Endometrial microvascular endothelial cells (primary cell): ENCODE data around the gene RTL1. TPM values are rescaled to one million over a fixed set of nuclear protein-coding genes. Genes with fewer than 3 reads are reported as not detected.

Experiments used
- in situ Hi-C: cut with HindIII; loops from 2 replicates; pipeline ENCODE4 v1.10.0; 2017; ENCODE audit warnings: low sequenced_read_pairs, low pct_unique_long_range_greater_than_20kb; ENCODE audit errors: inconsistent ontology term
- total RNA-seq: library from RNA; depleted of rRNA; stranded (reverse); fragments of >200 nt; gene quantifications from one replicate; pipeline ENCODE4 v1.2.3, GENCODE V29; 2015; ENCODE audit errors: inconsistent ontology term

RTL1 gene
- total RNA-seq, 1 donor from 2014 or later = not detected

GRCh38 chr14:100857233-100857922 is 46.1 kb downstream of the RTL1 start:
- in situ Hi-C loops = no loop called here

GRCh38 chr14:100856056-100856950 is 47.2 kb downstream of the RTL1 start:
- in situ Hi-C loops = no loop called here

GRCh38 chr14:100855256-100855930 is 48.1 kb downstream of the RTL1 start:
- in situ Hi-C loops = no loop called here

- in situ Hi-C loops = no loop called here
Measured at GRCh38 chr14:100854435-100854834, 49.1 kb downstream of the RTL1 start.

- in situ Hi-C loops = no loop called here
Measured at GRCh38 chr14:100851946-100852620, 51.4 kb downstream of the RTL1 start.

GRCh38 chr14:100851586-100851916 is 52.0 kb downstream of the RTL1 start:
- in situ Hi-C loops = no loop called here

GRCh38 chr14:100850841-100851585 is 52.5 kb downstream of the RTL1 start:
- in situ Hi-C loops = no loop called here

GRCh38 chr14:100849115-100849781 is 54.3 kb downstream of the RTL1 start:
- in situ Hi-C loops = no loop called here

- in situ Hi-C loops = no loop called here
Measured at GRCh38 chr14:100846309-100846859, 57.1 kb downstream of the RTL1 start.

GRCh38 chr14:100845341-100845740 is 58.2 kb downstream of the RTL1 start:
- in situ Hi-C loops = no loop called here

GRCh38 chr14:100844846-100845245 is 58.7 kb downstream of the RTL1 start:
- in situ Hi-C loops = no loop called here

- in situ Hi-C loops = no loop called here
Measured at GRCh38 chr14:100844421-100844820, 59.1 kb downstream of the RTL1 start.

GRCh38 chr14:100844082-100844408 is 59.5 kb downstream of the RTL1 start:
- in situ Hi-C loops = no loop called here

- in situ Hi-C loops = no loop called here
Measured at GRCh38 chr14:100842799-100843198, 60.7 kb downstream of the RTL1 start.

- in situ Hi-C loops = no loop called here
Measured at GRCh38 chr14:100841761-100842403, 61.6 kb downstream of the RTL1 start.

- in situ Hi-C loops = no loop called here
Measured at GRCh38 chr14:100841066-100841760, 62.3 kb downstream of the RTL1 start.
